GM18505 (cell line): Measurements from ENCODE around the gene POLR1A.

Experiments used
- ATAC-seq: cut with Tn5 transposase; IDR thresholded peaks from one replicate; pipeline ENCODE4 v1.9.1; 2021; ENCODE audit not compliant: unreplicated experiment
- POLR2A ChIP-seq: IDR thresholded peaks from 4 replicates; pipeline ENCODE4 v1.6.1; 2011; ENCODE audit warnings: borderline replicate concordance; ENCODE audit not compliant: insufficient read depth, insufficient read length; ENCODE audit errors: extremely low read depth

Gene POLR1A

GRCh38 chr2:86078774-86079545, 26.7 kb downstream of the POLR1A start:
- TF ChIP-seq POLR2A, result no peak
- ATAC-seq, result no peak

GRCh38 chr2:86075886-86076285, 29.8 kb downstream of the POLR1A start:
- no peak for ATAC-seq
- TF ChIP-seq POLR2A, result no peak

- no peak for TF ChIP-seq POLR2A
- ATAC-seq, result no peak
These were observed 30.9 kb downstream of the POLR1A start for GRCh38 chr2:86074811-86075210.

- TF ChIP-seq POLR2A, result no peak
- no peak for ATAC-seq
These were observed 31.4 kb downstream of the POLR1A start for GRCh38 chr2:86074256-86074655.

GRCh38 chr2:86073225-86073624, 32.5 kb downstream of the POLR1A start:
- ATAC-seq, result no peak
- no peak for TF ChIP-seq POLR2A

- ATAC-seq, result no peak
- no peak for TF ChIP-seq POLR2A
These were observed 33.3 kb downstream of the POLR1A start for GRCh38 chr2:86072271-86072858.

GRCh38 chr2:86070868-86071267, 34.8 kb downstream of the POLR1A start:
- no peak for ATAC-seq
- TF ChIP-seq POLR2A, result no peak

- no peak for ATAC-seq
- no peak for TF ChIP-seq POLR2A
These were observed 35.8 kb downstream of the POLR1A start for GRCh38 chr2:86069783-86070339.

- ATAC-seq, result no peak
- no peak for TF ChIP-seq POLR2A
These were observed 36.5 kb downstream of the POLR1A start for GRCh38 chr2:86069091-86069685.

- TF ChIP-seq POLR2A, result no peak
- no peak for ATAC-seq
These were observed 37.0 kb downstream of the POLR1A start for GRCh38 chr2:86068648-86069047.

GRCh38 chr2:86068136-86068588, 37.5 kb downstream of the POLR1A start:
- no peak for TF ChIP-seq POLR2A
- ATAC-seq, result no peak

- TF ChIP-seq POLR2A, result no peak
These were observed 38.8 kb downstream of the POLR1A start for GRCh38 chr2:86066915-86067314.

GRCh38 chr2:86066007-86066578, 39.6 kb downstream of the POLR1A start:
- ATAC-seq, result no peak
- TF ChIP-seq POLR2A, result no peak

More at GRCh38 chr2:86066915-86067314, 38.8 kb downstream of the POLR1A start:
- ATAC-seq, result no peak
